NCI-H2107 treated with DMSO at 0.1 percent for 48 hours (cell line): ENCODE results near the gene NCOA7.
"Not testable (repeated sequence)": the region's sequence is repeated elsewhere in the genome, so short reads cannot be mapped to it uniquely, and the experiment has no call there.

Experiments
- DNase-seq: peaks from one replicate; lab custom pipeline; 2025; ENCODE audit not compliant: unreplicated experiment; lab: John Stamatoyannopoulos, UW

The NCOA7 gene

GRCh38 chr6:125963817-125964216 lies 173.1 kb downstream of the NCOA7 start:
- DNase-seq, result no peak

GRCh38 chr6:125966569-125966968 lies 175.8 kb downstream of the NCOA7 start:
- DNase-seq, result no peak

GRCh38 chr6:125968493-125968892 lies 177.7 kb downstream of the NCOA7 start:
- no peak for DNase-seq

- no peak for DNase-seq
Measured at GRCh38 chr6:125970760-125971159, 180.0 kb downstream of the NCOA7 start.

- not testable (repeated sequence) for DNase-seq
Measured at GRCh38 chr6:125972478-125972877, 181.7 kb downstream of the NCOA7 start.

- peak; percentile 36 for DNase-seq
Measured at GRCh38 chr6:125974214-125974866, 183.6 kb downstream of the NCOA7 start.

GRCh38 chr6:125979101-125979500 lies 188.3 kb downstream of the NCOA7 start:
- no peak for DNase-seq
